ENCODE results near the gene SMAD5. TPM values are rescaled to one million over a fixed set of nuclear protein-coding genes. Genes with fewer than 3 reads are reported as not detected.

SMAD5 gene
- total and polyA plus RNA-seq, 2 of the 4 experiments (the other 2 are of a cell fraction): 37.4 to 101 TPM

DNA sequence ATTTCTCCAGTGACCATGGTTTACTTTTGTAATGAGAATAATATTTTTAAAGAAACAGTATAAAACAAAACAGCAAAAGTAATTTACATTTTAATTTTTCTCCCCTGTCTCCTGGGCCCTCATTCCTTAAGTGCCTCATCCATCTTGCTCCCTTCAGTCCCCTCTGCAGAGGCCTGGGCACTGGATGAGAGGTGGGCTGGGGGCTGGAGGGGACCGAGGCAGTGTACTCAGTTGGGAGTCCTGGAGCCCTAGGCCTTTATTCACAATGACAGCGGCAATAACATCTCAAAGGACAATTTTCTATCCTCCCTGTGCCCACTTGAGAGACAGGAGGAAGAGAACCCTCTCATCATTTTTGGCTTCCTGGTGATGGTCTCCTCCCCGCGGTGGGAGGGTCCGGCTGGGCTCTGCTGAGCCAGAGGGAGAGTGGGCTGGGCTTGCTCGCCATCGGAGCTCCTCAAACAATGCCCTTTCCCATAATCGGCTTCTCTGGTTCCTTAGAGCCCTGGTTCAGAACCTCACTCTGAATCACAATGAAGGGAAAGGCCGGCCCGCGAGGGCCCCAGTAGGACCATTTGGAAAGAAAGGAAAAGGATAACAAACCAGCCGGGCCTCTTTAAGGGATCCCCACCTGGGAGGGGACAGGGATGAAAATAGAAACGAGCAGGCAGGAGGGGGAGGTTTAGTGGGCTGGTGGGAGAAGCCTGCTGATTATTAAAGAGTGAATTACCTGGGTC lies 70.0 kb downstream of the SMAD5 start:
- Histone ChIP-seq H3K79me1 (ENCODE audit: low read depth in 1 of 2, low read length in 2 of 2) (no peaks in the 10 kb centered on the region), H4K5ac (ENCODE audit: low read depth, low read length) (no peak overlapping the region), H2AK5ac (ENCODE audit: low read depth, low read length) (no peak overlapping the region), H3K56ac (ENCODE audit: extremely low read depth, insufficient read depth, low read length) (no peak overlapping the region), H3K4ac (ENCODE audit: low read depth, low read length) (no peak overlapping the region), H2BK15ac (ENCODE audit: low read depth, low read length) (no peak overlapping the region), H3K9ac (ENCODE audit: low read depth, low read length) (no peak overlapping the region), H4K91ac (ENCODE audit: insufficient read depth, low read depth, low read length) (no peak overlapping the region), H3K9me1 (ENCODE audit: insufficient read depth, low read length) (no peaks in the 10 kb centered on the region), H3K9me3 (ENCODE audit: control insufficient read depth, insufficient read depth, low read length) (no peaks in the 10 kb centered on the region; the same call in 1 of the 2 replicates), H2BK5ac (ENCODE audit: low read depth, low read length, poor library complexity, severe bottlenecking) (no peak overlapping the region), H3K18ac (ENCODE audit: low read depth, low read length) (no peak overlapping the region), H2AK9ac (replicated peaks; ENCODE audit: low read depth, low read length, poor library complexity) (no peak overlapping the region), H3K14ac (replicated peaks; ENCODE audit: low read depth, low read length) (no peak overlapping the region), H3K4me1 (ENCODE audit: control insufficient read depth, insufficient read depth, low read length) (no peaks in the 10 kb centered on the region), H2BK20ac (ENCODE audit: low read depth, low read length) (no peak overlapping the region), H2BK120ac (ENCODE audit: low read depth, low read length) (no peak overlapping the region), H4K20me1 (ENCODE audit: insufficient read depth, low read length) (no peaks in the 10 kb centered on the region), H3K36me3 (ENCODE audit: control insufficient read depth, insufficient read depth, low read length) (no peaks in the 10 kb centered on the region), H4K8ac (ENCODE audit: low read depth in 2 of 2, low read length in 2 of 2) (no peak overlapping the region), H3K23ac (ENCODE audit: low read depth, low read length) (no peak overlapping the region), H3K27me3 (ENCODE audit: control insufficient read depth, insufficient read depth, low read length) (peaks cover 29% of the 10 kb centered on the region), H3K4me3 (ENCODE audit: insufficient read depth, low read depth, low read length) (no peak overlapping the region), H2AFZ (replicated peaks; ENCODE audit: low read length, poor library complexity) (peak overlapping the region; percentile 58), H3K4me2 (ENCODE audit: low read depth, low read length) (no peak overlapping the region), H3K27ac (ENCODE audit: insufficient read depth, low read length) (no peak overlapping the region)
- dilution Hi-C loops (cut with HindIII; ENCODE audit: low sequenced_read_pairs, unreplicated experiment) (no loop called here), in situ Hi-C loops (cut with MboI; ENCODE audit: low sequenced_read_pairs) (loop anchor here (25.0 kb wide), 1 partner anchor 640 kb away; no protein-coding TSS in a partner anchor), intact Hi-C loops (cut with micrococcal nuclease) (no loop called here)
- 4% methylated on average over 4 of the region's 13 CpGs; no CpG with 5 or more reads in 1 of the 2 experiments for WGBS, 2 experiments (ENCODE audit: extremely low coverage in 2 of 2, insufficient read length in 1 of 2)
- ChIA-PET CTCF (no interaction called here), POLR2A (ENCODE audit: unreplicated experiment) (no interaction called here)
- TF ChIP-seq SMC3 (IDR thresholded peaks at IDR 0.05; ENCODE audit: low read depth, low read length) (no peak), NFE2L2 (IDR thresholded peaks at IDR 0.05; ENCODE audit: low read depth, low read length) (no peak), BHLHE40 (IDR thresholded peaks at IDR 0.05; ENCODE audit: low read depth, low read length) (no peak), CHD1 (IDR thresholded peaks at IDR 0.05; ENCODE audit: low read depth, low read length) (no peak), MAZ (IDR thresholded peaks at IDR 0.05; ENCODE audit: borderline replicate concordance, low read depth, low read length) (no peak), MXI1 (IDR thresholded peaks at IDR 0.05; ENCODE audit: borderline replicate concordance, low read depth, low read length) (no peak), RAD21 (IDR thresholded peaks at IDR 0.05; ENCODE audit: low read length) (no peak), RFX5 (IDR thresholded peaks at IDR 0.05; ENCODE audit: low read depth, low read length) (no peak), POLR2A (IDR thresholded peaks at IDR 0.05; ENCODE audit: low read depth, low read length) (no peak), MAFK (IDR thresholded peaks at IDR 0.05; ENCODE audit: low read depth, low read length) (no peak), ELK1 (IDR thresholded peaks at IDR 0.05; ENCODE audit: borderline replicate concordance, low read depth, low read length) (no peak), RCOR1 (IDR thresholded peaks at IDR 0.05; ENCODE audit: insufficient replicate concordance, low read length) (no peak), USF2 (IDR thresholded peaks at IDR 0.05; ENCODE audit: low read depth, low read length) (no peak), CEBPB (IDR thresholded peaks at IDR 0.05; ENCODE audit: low read depth, low read length) (no peak), FOS (IDR thresholded peaks at IDR 0.05; ENCODE audit: low read depth, low read length) (no peak)
- TF ChIP-seq, protein P1, sequence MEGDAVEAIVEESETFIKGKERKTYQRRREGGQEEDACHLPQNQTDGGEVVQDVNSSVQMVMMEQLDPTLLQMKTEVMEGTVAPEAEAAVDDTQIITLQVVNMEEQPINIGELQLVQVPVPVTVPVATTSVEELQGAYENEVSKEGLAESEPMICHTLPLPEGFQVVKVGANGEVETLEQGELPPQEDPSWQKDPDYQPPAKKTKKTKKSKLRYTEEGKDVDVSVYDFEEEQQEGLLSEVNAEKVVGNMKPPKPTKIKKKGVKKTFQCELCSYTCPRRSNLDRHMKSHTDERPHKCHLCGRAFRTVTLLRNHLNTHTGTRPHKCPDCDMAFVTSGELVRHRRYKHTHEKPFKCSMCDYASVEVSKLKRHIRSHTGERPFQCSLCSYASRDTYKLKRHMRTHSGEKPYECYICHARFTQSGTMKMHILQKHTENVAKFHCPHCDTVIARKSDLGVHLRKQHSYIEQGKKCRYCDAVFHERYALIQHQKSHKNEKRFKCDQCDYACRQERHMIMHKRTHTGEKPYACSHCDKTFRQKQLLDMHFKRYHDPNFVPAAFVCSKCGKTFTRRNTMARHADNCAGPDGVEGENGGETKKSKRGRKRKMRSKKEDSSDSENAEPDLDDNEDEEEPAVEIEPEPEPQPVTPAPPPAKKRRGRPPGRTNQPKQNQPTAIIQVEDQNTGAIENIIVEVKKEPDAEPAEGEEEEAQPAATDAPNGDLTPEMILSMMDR (conservative IDR thresholded peaks at IDR 0.05; ENCODE audit: low read depth, low read length): no peak
- no TSS peak for BruUV-seq (replicated peaks)
- ATAC-seq (ENCODE audit: low read depth) (peak; percentile 36; the same call in 1 of the 2 replicates), DNase-seq (no peak)
